PC-3 (cell line): Measurements from ENCODE around the gene RPL3. TPM values are rescaled to one million over a fixed set of nuclear protein-coding genes. Genes with fewer than 3 reads are reported as not detected.
A peak's percentile ranks its signal among the peaks of the same experiment; 100 is the strongest.

Source experiments
- ATAC-seq: fragments of 200-7000 bp; cut with Tn5 transposase; 2 replicates; pipeline ENCODE4 v1.9.1; 2020; ENCODE audit warnings: mild to moderate bottlenecking, moderate library complexity
- BruUV-seq: library from RNA; stranded (reverse); fragments of 400-500 nt; replicated peaks from 2 replicates; lab custom pipeline; 2021; lab: Mats Ljungman, UMichigan
- CTCF ChIA-PET: fragments of 300-600 bp; sonication (Branson Sonifier 250); formaldehyde crosslinking; loops from one replicate; lab custom pipeline; 2022; ENCODE audit warnings: antibody characterized with exemption; lab: Charles Lee
- POLR2A ChIA-PET: fragments of 300-600 bp; sonication (Branson Sonifier 250); formaldehyde crosslinking; loops from one replicate; lab custom pipeline; 2022; ENCODE audit warnings: antibody characterized with exemption; ENCODE audit not compliant: unreplicated experiment; lab: Charles Lee
- DNase-seq: peaks from one replicate; pipeline ENCODE4 v3.0.0-alpha.2; 2015
- H2AFZ ChIP-seq: fragments of 300-600 bp; sonication (generic); 2 replicates; pipeline ENCODE4 v1.6.0; 2016; ENCODE audit warnings: antibody characterized with exemption, low read length
- H3F3A ChIP-seq: fragments of 300-600 bp; sonication (generic); one replicate; pipeline ENCODE4 v1.6.0; 2017; ENCODE audit warnings: antibody characterized with exemption, low read length, control low read depth, mild to moderate bottlenecking; ENCODE audit not compliant: unreplicated experiment
- H3K27ac ChIP-seq: fragments of 300-600 bp; sonication (generic); 2 replicates; pipeline ENCODE4 v1.5.1; 2016; ENCODE audit warnings: mild to moderate bottlenecking, low read length
- H3K27me3 ChIP-seq: fragments of 300-600 bp; sonication (generic); 2 replicates; pipeline ENCODE4 v1.6.1; 2016; ENCODE audit warnings: low read length, mixed read lengths
- H3K36me3 ChIP-seq: fragments of 300-600 bp; sonication (generic); 2 replicates; pipeline ENCODE4 v1.6.1; 2016; ENCODE audit warnings: low read depth, mixed run types, low read length, mixed read lengths
- H3K4me1 ChIP-seq: fragments of 300-600 bp; sonication (generic); 2 replicates; pipeline ENCODE4 v1.5.1; 2016; ENCODE audit warnings: low read length; ENCODE audit not compliant: insufficient read depth
- H3K4me2 ChIP-seq: fragments of 300-600 bp; sonication (generic); 2 replicates; pipeline ENCODE4 v1.6.0; 2016; ENCODE audit warnings: low read length
- H3K4me3 ChIP-seq: fragments of 300-600 bp; sonication (generic); 2 replicates; pipeline ENCODE4 v1.5.1; 2016; ENCODE audit warnings: mild to moderate bottlenecking, low read length, mixed read lengths
- H3K79me2 ChIP-seq: fragments of 300-600 bp; sonication (generic); 2 replicates; pipeline ENCODE4 v1.6.1; 2017; ENCODE audit warnings: low read length, mixed read lengths
- H3K9ac ChIP-seq: fragments of 300-600 bp; sonication (generic); 2 replicates; pipeline ENCODE4 v1.6.0; 2016; ENCODE audit warnings: mild to moderate bottlenecking, low read length
- H3K9me2 ChIP-seq: fragments of 300-600 bp; sonication (generic); replicated peaks from 2 replicates; pipeline ENCODE4 v1.6.1; 2016; ENCODE audit warnings: mixed run types, low read length, mixed read lengths
- H3K9me3 ChIP-seq: fragments of 300-600 bp; sonication (generic); 2 replicates; pipeline ENCODE4 v1.6.1; 2016; ENCODE audit warnings: low read length, mixed read lengths
- H4K20me1 ChIP-seq: fragments of 300-600 bp; sonication (generic); 2 replicates; pipeline ENCODE4 v1.6.1; 2016; ENCODE audit warnings: low read length, mixed read lengths
- CTCF ChIP-seq: fragments of 300-600 bp; sonication (generic); conservative IDR thresholded peaks from 2 replicates; pipeline ENCODE4 v1.5.1; 2017; ENCODE audit warnings: antibody characterized with exemption, low read depth, mild to moderate bottlenecking, low read length
- EZH2 ChIP-seq: fragments of 300-600 bp; sonication (generic); IDR thresholded peaks from one replicate; pipeline ENCODE4 v1.6.1; 2017; ENCODE audit warnings: antibody characterized with exemption, mild to moderate bottlenecking, low read length; ENCODE audit not compliant: unreplicated experiment
- EZH2phosphoT487 ChIP-seq: fragments of 300-600 bp; sonication (generic); IDR thresholded peaks from 2 replicates; pipeline ENCODE4 v1.6.1; 2018; ENCODE audit warnings: mild to moderate bottlenecking, antibody characterized with exemption, low read length, borderline replicate concordance
- intact Hi-C: fragments of 100-400 bp; cut with micrococcal nuclease; formaldehyde crosslinking; loops from 2 replicates; pipeline ENCODE4 v1.9.0; 2023
- total RNA-seq: library from RNA; depleted of rRNA; stranded (reverse); fragments of >200 nt; gene quantifications from 2 replicates; pipeline ENCODE4 v1.2.3, GENCODE V29; 2014

RPL3 gene
- total RNA-seq, 1 experiment from 2014 or later, result 1,363 TPM

- CTCF ChIA-PET, result no interaction called here
- H3K27ac ChIP-seq, result no peak overlapping the region
- no peaks in the 10 kb centered on the region for H3K79me2 ChIP-seq
- no peaks in the 10 kb centered on the region for H3F3A ChIP-seq
- H3K4me3 ChIP-seq, result no peak overlapping the region
- H3K9me2 ChIP-seq, result no peaks in the 10 kb centered on the region
- no peak for DNase-seq
- POLR2A ChIA-PET, result no interaction called here
- no peaks in the 10 kb centered on the region for H3K9me3 ChIP-seq
- peak; percentile 55 for ATAC-seq
- H3K9ac ChIP-seq, result no peak overlapping the region
- peak overlapping the region; percentile 45; the same call in 1 of the 2 replicates for H2AFZ ChIP-seq
- H4K20me1 ChIP-seq, result no peaks in the 10 kb centered on the region
- H3K36me3 ChIP-seq, result no peaks in the 10 kb centered on the region
- TF ChIP-seq CTCF (no peak), EZH2phosphoT487 (no peak), EZH2 (no peak)
- peak overlapping the region; percentile 19; the same call in 1 of the 2 replicates for H3K4me2 ChIP-seq
- intact Hi-C loops, result no loop called here
- no peaks in the 10 kb centered on the region for H3K27me3 ChIP-seq
- BruUV-seq, result no TSS peak
- peaks cover 4% of the 10 kb centered on the region; the same call in 1 of the 2 replicates for H3K4me1 ChIP-seq
These were observed 19.1 kb downstream of the RPL3 start for GRCh38 chr22:39300186-39300830.

GRCh38 chr22:39299829-39300178, 19.6 kb downstream of the RPL3 start:
- Histone ChIP-seq H3K4me2 (0 out of 2 replicates have a peak overlapping the region, but pooled peaks have one; percentile 19), H4K20me1 (no peaks in the 10 kb centered on the region), H3K9me2 (no peaks in the 10 kb centered on the region), H3K36me3 (no peaks in the 10 kb centered on the region), H3K9me3 (no peaks in the 10 kb centered on the region), H3K27ac (no peak overlapping the region), H3K27me3 (no peaks in the 10 kb centered on the region), H3F3A (no peaks in the 10 kb centered on the region), H3K9ac (no peak overlapping the region), H3K79me2 (no peaks in the 10 kb centered on the region), H3K4me3 (no peak overlapping the region), H2AFZ (0 out of 2 replicates have a peak overlapping the region, but pooled peaks have one; percentile 45), H3K4me1 (peaks cover 4% of the 10 kb centered on the region; the same call in 1 of the 2 replicates)
- no peak for TF ChIP-seq EZH2phosphoT487
- no peak for TF ChIP-seq EZH2
- no peak for TF ChIP-seq CTCF
- ChIA-PET CTCF (no interaction called here), POLR2A (no interaction called here)
- BruUV-seq, result no TSS peak
- intact Hi-C loops, result no loop called here
- ATAC-seq (peak; percentile 17; the same call in 1 of the 2 replicates), DNase-seq (no peak)
